H9 (cell line): ENCODE data around the gene RCN1. TPM values are rescaled to one million over a fixed set of nuclear protein-coding genes. Genes with fewer than 3 reads are reported as not detected.

Experiments
- DNase-seq: peaks from one replicate; pipeline ENCODE4 v3.0.0-alpha.2; 2017
- H2AFZ ChIP-seq: one replicate; pipeline ENCODE4 v1.6.1; 2013; ENCODE audit warnings: mild to moderate bottlenecking, low read length, control low read depth, moderate library complexity
- H2AK5ac ChIP-seq: 2 replicates; pipeline ENCODE4 v1.6.1; 2013; ENCODE audit warnings: low read length, control low read depth, mixed read lengths; ENCODE audit not compliant: insufficient read length
- H2BK120ac ChIP-seq: one replicate; pipeline ENCODE4 v1.6.1; 2013; ENCODE audit warnings: low read depth, mild to moderate bottlenecking, low read length, control low read depth, inconsistent platforms; ENCODE audit not compliant: poor library complexity, severe bottlenecking
- H2BK12ac ChIP-seq: 2 replicates; pipeline ENCODE4 v1.6.1; 2013; ENCODE audit warnings: low read length, control low read depth, mixed read lengths, low read depth; ENCODE audit not compliant: insufficient read length
- H2BK15ac ChIP-seq: 2 replicates; pipeline ENCODE4 v1.6.1; 2013; ENCODE audit warnings: low read depth, low read length, control low read depth
- H2BK20ac ChIP-seq: one replicate; pipeline ENCODE4 v1.6.1; 2013; ENCODE audit warnings: low read depth, mild to moderate bottlenecking, low read length, control low read depth, inconsistent platforms; ENCODE audit not compliant: poor library complexity, severe bottlenecking
- H2BK5ac ChIP-seq: 2 replicates; pipeline ENCODE4 v1.6.1; 2013; ENCODE audit warnings: low read length, control low read depth, mixed read lengths; ENCODE audit not compliant: insufficient read length
- H3K14ac ChIP-seq: 2 replicates; pipeline ENCODE4 v1.6.1; 2013; ENCODE audit warnings: low read length, control low read depth; ENCODE audit not compliant: insufficient read depth
- H3K18ac ChIP-seq: 2 replicates; pipeline ENCODE4 v1.6.1; 2013; ENCODE audit warnings: low read depth, mild to moderate bottlenecking, mixed read lengths, low read length, control low read depth; ENCODE audit not compliant: insufficient read length
- H3K23ac ChIP-seq: 2 replicates; pipeline ENCODE4 v1.6.1; 2013; ENCODE audit warnings: low read length, control low read depth, mixed read lengths, low read depth; ENCODE audit not compliant: insufficient read length
- H3K23me2 ChIP-seq: 2 replicates; pipeline ENCODE4 v1.6.1; 2013; ENCODE audit warnings: low read depth, mild to moderate bottlenecking, mixed read lengths, low read length, control low read depth; ENCODE audit not compliant: insufficient read length, poor library complexity, severe bottlenecking
- H3K27ac ChIP-seq: 2 replicates; pipeline ENCODE4 v1.5.1; 2013; ENCODE audit warnings: low read length, control low read depth, mixed read lengths, low read depth; ENCODE audit not compliant: insufficient read length
- H3K27me3 ChIP-seq: 2 replicates; pipeline ENCODE4 v1.6.1; 2013; ENCODE audit warnings: low read length, control low read depth, inconsistent platforms; ENCODE audit not compliant: insufficient read depth
- H3K4ac ChIP-seq: 2 replicates; pipeline ENCODE4 v1.6.1; 2013; ENCODE audit warnings: low read depth, mild to moderate bottlenecking, control low read depth, inconsistent platforms, low read length, moderate library complexity
- H3K4me1 ChIP-seq: 2 replicates; pipeline ENCODE4 v1.6.1; 2013; ENCODE audit warnings: low read length, control low read depth, inconsistent platforms; ENCODE audit not compliant: insufficient read depth
- H3K4me2 ChIP-seq: 2 replicates; pipeline ENCODE4 v1.6.1; 2013; ENCODE audit warnings: low read length, control low read depth, mixed read lengths; ENCODE audit not compliant: insufficient read length, insufficient read depth
- H3K56ac ChIP-seq: 2 replicates; pipeline ENCODE4 v1.6.1; 2013; ENCODE audit warnings: low read depth, mild to moderate bottlenecking, mixed read lengths, low read length, control low read depth; ENCODE audit not compliant: insufficient read length
- H3K79me1 ChIP-seq: 2 replicates; pipeline ENCODE4 v1.6.1; 2013; ENCODE audit warnings: low read depth, mild to moderate bottlenecking, moderate library complexity, low read length, control low read depth, inconsistent platforms; ENCODE audit not compliant: insufficient read depth, poor library complexity, severe bottlenecking
- H3K79me2 ChIP-seq: 2 replicates; pipeline ENCODE4 v1.6.1; 2013; ENCODE audit warnings: low read length, control low read depth, inconsistent platforms; ENCODE audit not compliant: insufficient read depth
- H3K9ac ChIP-seq: 2 replicates; pipeline ENCODE4 v1.6.1; 2013; ENCODE audit warnings: low read length, control low read depth, mixed read lengths; ENCODE audit not compliant: insufficient read length; ENCODE audit errors: extremely low read depth
- H3K9me3 ChIP-seq: one replicate; pipeline ENCODE4 v1.6.1; 2013; ENCODE audit warnings: low read depth, low read length, inconsistent platforms; ENCODE audit not compliant: control insufficient read depth
- H3T11ph ChIP-seq: one replicate; pipeline ENCODE4 v1.6.1; 2013; ENCODE audit warnings: mild to moderate bottlenecking, low read length, control low read depth, inconsistent platforms
- H4K20me1 ChIP-seq: one replicate; pipeline ENCODE4 v1.6.1; 2013; ENCODE audit not compliant: control insufficient read depth, insufficient read length, insufficient read depth
- H4K5ac ChIP-seq: 2 replicates; pipeline ENCODE4 v1.6.1; 2013; ENCODE audit warnings: low read depth, mild to moderate bottlenecking, mixed read lengths, low read length, control low read depth; ENCODE audit not compliant: insufficient read length
- H4K8ac ChIP-seq: replicated peaks from 2 replicates; pipeline ENCODE4 v1.6.1; 2013; ENCODE audit warnings: low read length, control low read depth, mixed read lengths, low read depth; ENCODE audit not compliant: insufficient read length
- H4K91ac ChIP-seq: 2 replicates; pipeline ENCODE4 v1.6.1; 2013; ENCODE audit warnings: low read depth, mild to moderate bottlenecking, moderate library complexity, mixed read lengths, low read length, control low read depth; ENCODE audit not compliant: insufficient read length
- H3K27ac Mint-ChIP-seq, 3 experiments: 2 replicates in 2 of 3; 3 replicates in 1 of 3; pipeline ENCODE4 v1.8.0; 2020 to 2021; ENCODE audit warnings: mixed read lengths in 3 of 3, mild to moderate bottlenecking in 1 of 3, moderate library complexity in 1 of 3
- H3K27me3 Mint-ChIP-seq: 2 replicates; pipeline ENCODE4 v1.8.0; 2021; ENCODE audit warnings: low read depth, mild to moderate bottlenecking, moderate library complexity, mixed read lengths
- H3K36me3 Mint-ChIP-seq, 3 experiments: 2 replicates in 2 of 3; 3 replicates in 1 of 3; pipeline ENCODE4 v1.8.0; 2020 to 2021; ENCODE audit warnings: low read depth in 3 of 3, mixed read lengths in 3 of 3; ENCODE audit not compliant: insufficient read depth in 1 of 3
- H3K4me1 Mint-ChIP-seq, 2 experiments: 2 replicates each; pipeline ENCODE4 v1.8.0; 2020; ENCODE audit warnings: mixed read lengths in 2 of 2
- H3K4me3 Mint-ChIP-seq, 2 experiments: 2 replicates in 1 of 2; 3 replicates in 1 of 2; pipeline ENCODE4 v1.8.0; 2020 to 2021; ENCODE audit warnings: mild to moderate bottlenecking in 2 of 2, mixed read lengths in 2 of 2, moderate library complexity in 1 of 2
- H3K9me3 Mint-ChIP-seq, 2 experiments: 2 replicates in 1 of 2; 3 replicates in 1 of 2; pipeline ENCODE4 v1.8.0; 2020; ENCODE audit warnings: mild to moderate bottlenecking in 2 of 2, mixed read lengths in 2 of 2, moderate library complexity in 1 of 2
- CTCF ChIP-seq: fragments of 200-600 bp; sonication (generic); conservative IDR thresholded peaks from 3 replicates; pipeline ENCODE4 v1.8.0; 2021; ENCODE audit warnings: antibody characterized with exemption, mild to moderate bottlenecking
- WGBS: extraction: QIAGEN DNeasy Blood & Tissue Kit; methylation state at CpG from one replicate; pipeline ENCODE4 v1.1.7; 2013; ENCODE audit warnings: missing lambda C conversion rate, low lambda C conversion rate, mixed read lengths; ENCODE audit not compliant: insufficient read length; ENCODE audit errors: extremely low coverage; 5-methylcytosine and 5-hydroxymethylcytosine counted together
- total RNA-seq: library from RNA; stranded (reverse); gene quantifications from 2 replicates; pipeline ENCODE4 v1.2.1, GENCODE V29; 2021

RCN1 gene
- total RNA-seq, 1 experiment from 2014 or later, result 109 TPM

DNA sequence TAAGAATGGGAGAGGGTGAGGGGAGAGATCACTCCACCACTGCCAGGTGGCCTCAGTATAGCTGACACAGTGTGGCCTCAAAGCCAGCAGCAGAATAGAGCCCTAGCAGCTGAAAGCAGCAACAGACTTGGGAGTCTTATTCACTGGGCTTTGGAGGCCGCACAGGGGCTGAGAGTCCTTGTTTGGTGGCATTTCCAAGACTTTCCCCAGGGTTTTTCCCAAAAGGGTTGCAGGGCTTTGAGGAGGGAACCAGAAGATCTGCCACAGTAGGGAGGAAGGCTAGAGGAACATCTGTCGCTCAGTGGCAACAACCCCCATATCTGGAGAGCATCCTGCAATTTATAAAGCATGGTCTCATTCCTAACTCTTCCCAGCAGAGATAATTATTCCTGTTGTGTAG is 35.0 kb upstream of the RCN1 start:
- Histone ChIP-seq H2BK5ac (no peak overlapping the region), H4K5ac (no peak overlapping the region), H3K18ac (no peak overlapping the region), H3K14ac (no peak overlapping the region), H3K23ac (no peak overlapping the region), H3K27ac (no peak overlapping the region), H3K56ac (no peak overlapping the region), H2BK120ac (no peak overlapping the region), H2AFZ (no peak overlapping the region), H2BK20ac (no peak overlapping the region), H4K91ac (no peak overlapping the region), H3K9ac (no peak overlapping the region), H3T11ph (no peak overlapping the region), H2BK12ac (no peak overlapping the region), H4K8ac (no peak overlapping the region), H3K9me3 (no peaks in the 10 kb centered on the region), H3K23me2 (no peaks in the 10 kb centered on the region), H3K79me2 (no peaks in the 10 kb centered on the region), H3K4me1 (no peaks in the 10 kb centered on the region), H2BK15ac (no peak overlapping the region), H3K79me1 (no peaks in the 10 kb centered on the region), H3K27me3 (no peaks in the 10 kb centered on the region), H3K4me2 (no peak overlapping the region), H3K4ac (no peak overlapping the region), H4K20me1 (no peaks in the 10 kb centered on the region), H2AK5ac (no peak overlapping the region)
- Mint-ChIP-seq H3K27ac (no peak overlapping the region), H3K4me1 (peaks cover 8 to 10% of the 10 kb centered on the region in 2 experiments; a peak in 2 of 4 replicates), H3K4me3 (no peak overlapping the region), H3K36me3 (no peaks in the 10 kb centered on the region; a peak in 1 of 7 replicates), H3K9me3 (no peaks in the 10 kb centered on the region), H3K27me3 (peaks cover 6% of the 10 kb centered on the region)
- no peak for TF ChIP-seq CTCF
- DNase-seq, result no peak
- WGBS, result no CpG with 5 or more reads among the region's 2 CpGs
